GM12892 (cell line): ENCODE data around the gene LINC00237.

Experiments used
- POLR2A ChIP-seq: IDR thresholded peaks from 2 replicates; pipeline ENCODE4 v1.6.1; 2011; ENCODE audit warnings: low read depth, low read length, control low read depth
- POLR2AphosphoS5 ChIP-seq: IDR thresholded peaks from 2 replicates; pipeline ENCODE4 v1.6.1; 2011; ENCODE audit warnings: low read depth, low read length, control low read depth
- TAF1 ChIP-seq: IDR thresholded peaks from 2 replicates; pipeline ENCODE4 v1.6.1; 2011; ENCODE audit warnings: low read depth, mild to moderate bottlenecking, control low read depth, low read length, borderline replicate concordance

- TF ChIP-seq POLR2A (no peak), TAF1 (no peak), POLR2AphosphoS5 (no peak)
These were observed 58.2 kb downstream of the LINC00237 start for GRCh38 chr20:21047981-21048380.
